GM12891 (cell line): ENCODE results near the gene CYP4A22.

Experiments used
- PAX5 ChIP-seq: IDR thresholded peaks from 2 replicates; pipeline ENCODE4 v1.6.1; 2011; ENCODE audit warnings: low read length, moderate library complexity, mild to moderate bottlenecking; ENCODE audit not compliant: insufficient read depth, severe bottlenecking
- POLR2A ChIP-seq: IDR thresholded peaks from 2 replicates; pipeline ENCODE4 v1.6.1; 2011; ENCODE audit warnings: low read depth, low read length, control low read depth
- POLR2AphosphoS5 ChIP-seq: IDR thresholded peaks from 2 replicates; pipeline ENCODE4 v1.6.1; 2011; ENCODE audit warnings: low read depth, low read length, control low read depth
- POU2F2 ChIP-seq: IDR thresholded peaks from 2 replicates; pipeline ENCODE4 v1.6.1; 2011; ENCODE audit warnings: low read depth, mild to moderate bottlenecking, control low read depth, low read length, moderate library complexity
- SPI1 ChIP-seq: IDR thresholded peaks from 2 replicates; pipeline ENCODE4 v1.6.1; 2011; ENCODE audit warnings: low read depth, low read length, control low read depth
- TAF1 ChIP-seq: IDR thresholded peaks from 2 replicates; pipeline ENCODE4 v1.6.1; 2011; ENCODE audit warnings: low read depth, low read length, control low read depth

DNA sequence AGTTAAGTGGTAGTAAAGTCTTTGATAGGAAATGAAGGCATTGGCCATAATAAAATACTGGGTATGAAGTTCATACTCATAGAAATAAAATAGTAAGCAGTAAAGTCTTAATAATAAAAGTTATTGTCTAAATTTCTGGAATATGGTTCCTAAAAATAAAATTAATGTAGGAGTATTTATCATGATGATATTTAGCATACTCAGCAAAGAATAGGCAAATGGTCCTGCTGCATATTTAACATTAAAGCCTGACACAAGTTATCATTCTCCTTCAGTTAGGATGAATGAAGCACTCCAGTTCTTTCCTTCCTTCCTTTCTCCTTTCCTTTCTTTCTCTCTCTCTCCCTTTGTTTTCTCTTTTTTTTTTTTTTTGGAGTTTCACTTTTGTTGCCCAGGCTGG is 27.3 kb downstream of the CYP4A22 start:
- no peak for TF ChIP-seq POLR2A
- TF ChIP-seq PAX5: no peak
- TF ChIP-seq SPI1: no peak
- no peak for TF ChIP-seq POLR2AphosphoS5
- no peak for TF ChIP-seq POU2F2
- no peak for TF ChIP-seq TAF1
